GM12878 (cell line): ENCODE measurements around the gene NFASC. TPM values are rescaled to one million over a fixed set of nuclear protein-coding genes. Genes with fewer than 3 reads are reported as not detected.

Experiments used
- ATAC-seq: fragments of 200-7000 bp; cut with Tn5 transposase; 3 replicates; pipeline ENCODE4 v1.9.1; 2020; ENCODE audit warnings: mild to moderate bottlenecking, moderate library complexity
- BruUV-seq: library from RNA; stranded (reverse); fragments of 400-500 nt; replicated peaks from 2 replicates; lab custom pipeline; 2021; lab: Mats Ljungman, UMichigan
- CTCF ChIA-PET: fragments of 300-600 bp; sonication (Branson Sonifier 250); formaldehyde crosslinking; extraction: SDS; loops from one replicate; lab custom pipeline; 2021; ENCODE audit warnings: inconsistent platforms; lab: Yijun Ruan, JAX
- POLR2A ChIA-PET: fragments of 350-600 bp; formaldehyde crosslinking; extraction: SDS; loops from one replicate; lab custom pipeline; 2021; ENCODE audit warnings: inconsistent platforms; lab: Charles Lee
- RAD21 ChIA-PET: fragments of 300-600 bp; sonication (Branson Sonifier 250); formaldehyde crosslinking; loops from one replicate; lab custom pipeline; 2023; ENCODE audit warnings: antibody characterized with exemption; ENCODE audit not compliant: unreplicated experiment; lab: Charles Lee
- SMC1A ChIA-PET: fragments of 300-600 bp; sonication (Branson Sonifier 250); formaldehyde crosslinking; loops from one replicate; lab custom pipeline; 2023; ENCODE audit not compliant: unreplicated experiment, uncharacterized antibody; lab: Charles Lee
- DNase-seq: peaks from one replicate; pipeline ENCODE4 v3.0.0-alpha.2; 2011; ENCODE audit warnings: low read depth, low spot score
- FAIRE-seq: peaks from 3 replicates; lab custom pipeline; 2011; peaks lifted over from hg19 to GRCh38; lab: Jason Lieb, UNC
- H2AFZ ChIP-seq: 2 replicates; pipeline ENCODE4 v1.6.0; 2011; ENCODE audit warnings: low read depth, low read length, control low read depth; ENCODE audit not compliant: control insufficient read depth
- H3K27ac ChIP-seq: 2 replicates; pipeline ENCODE4 v1.5.1; 2011; ENCODE audit warnings: control low read depth; ENCODE audit not compliant: control insufficient read depth, insufficient read depth
- H3K27me3 ChIP-seq, 2 experiments: replicated peaks in 1 of 2; 2 replicates each; pipeline versions ENCODE4 v1.6.0 to v1.6.1; 2011; ENCODE audit warnings: low read length in 1 of 2; ENCODE audit not compliant: control insufficient read depth in 2 of 2, insufficient read depth in 2 of 2
- H3K36me3 ChIP-seq, 2 experiments: 2 replicates each; pipeline ENCODE4 v1.5.1; 2011; ENCODE audit warnings: low read length in 1 of 2; ENCODE audit not compliant: control insufficient read depth in 2 of 2, insufficient read depth in 2 of 2
- H3K4me1 ChIP-seq: 2 replicates; pipeline ENCODE4 v1.6.1; 2011; ENCODE audit warnings: mild to moderate bottlenecking, low read length, moderate library complexity, mixed read lengths; ENCODE audit not compliant: control insufficient read depth, insufficient read depth
- H3K4me2 ChIP-seq: 2 replicates; pipeline ENCODE4 v1.6.0; 2011; ENCODE audit warnings: control low read depth; ENCODE audit not compliant: control insufficient read depth, insufficient read depth
- H3K4me3 ChIP-seq: fragments of 200-600 bp; sonication (generic); 2 replicates; pipeline ENCODE4 v1.5.1; 2016
- H3K79me2 ChIP-seq: 2 replicates; pipeline ENCODE4 v1.6.0; 2011; ENCODE audit warnings: low read length; ENCODE audit not compliant: control insufficient read depth, insufficient read depth
- H3K9ac ChIP-seq: 2 replicates; pipeline ENCODE4 v1.8.0; 2011; ENCODE audit warnings: low read length, control low read depth, mixed read lengths; ENCODE audit not compliant: control insufficient read depth, insufficient read depth
- H3K9me3 ChIP-seq: replicated peaks from 3 replicates; pipeline ENCODE4 v1.5.1; 2011; ENCODE audit warnings: mild to moderate bottlenecking, low read length; ENCODE audit not compliant: control insufficient read depth, insufficient read depth
- H4K20me1 ChIP-seq: 2 replicates; pipeline ENCODE4 v1.6.0; 2011; ENCODE audit not compliant: control insufficient read depth, insufficient read depth
- BACH1 ChIP-seq: fragments of 450-650 bp; IDR thresholded peaks from 2 replicates; pipeline ENCODE4 v1.6.1; 2017; ENCODE audit warnings: mild to moderate bottlenecking, borderline replicate concordance
- EGR1 ChIP-seq, 2 experiments: IDR thresholded peaks; 1 replicate in 1 of 2; 2 replicates in 1 of 2; pipeline ENCODE4 v1.6.1; 2011 to 2012; ENCODE audit warnings: low read depth in 2 of 2, low read length in 2 of 2, borderline replicate concordance in 1 of 2, mild to moderate bottlenecking in 1 of 2, moderate library complexity in 1 of 2
- ETV6 ChIP-seq, 2 experiments: fragments of 450-650 bp in 1 of 2; IDR thresholded peaks in 1 of 2; conservative IDR thresholded peaks in 1 of 2; 2 replicates each; pipeline ENCODE4 v1.6.1; 2014; ENCODE audit warnings: antibody characterized with exemption in 1 of 2, borderline replicate concordance in 1 of 2, low read depth in 1 of 2, mild to moderate bottlenecking in 1 of 2, moderate library complexity in 1 of 2
- GABPA ChIP-seq: IDR thresholded peaks from 2 replicates; pipeline ENCODE4 v1.6.1; 2014; ENCODE audit warnings: antibody characterized with exemption, low read depth, mild to moderate bottlenecking, inconsistent platforms
- RUNX3 ChIP-seq: IDR thresholded peaks from 2 replicates; pipeline ENCODE4 v1.6.1; 2012; ENCODE audit warnings: low read length, inconsistent platforms
- TCF12 ChIP-seq: IDR thresholded peaks from 2 replicates; pipeline ENCODE4 v1.6.1; 2011; ENCODE audit warnings: low read depth, mild to moderate bottlenecking, low read length
- WGBS: methylation state at CpG from one replicate; pipeline ENCODE4 v1.1.6; 2016; ENCODE audit warnings: low lambda C conversion rate; ENCODE audit not compliant: insufficient replicate concordance, insufficient coverage; ENCODE audit errors: missing lambda C conversion rate; 5-methylcytosine and 5-hydroxymethylcytosine counted together
- in situ Hi-C: fragments of 300-500 bp; cut with MboI; formaldehyde crosslinking; loops from 9 replicates; pipeline ENCODE4 v1.14.3; 2018; ENCODE audit warnings: mixed read lengths
- intact Hi-C: fragments of 100-400 bp; cut with micrococcal nuclease; formaldehyde crosslinking; loops from one replicate; pipeline ENCODE4 v1.14.2; 2022; ENCODE audit not compliant: unreplicated experiment
- polyA plus RNA-seq, 11 experiments: library from polyadenylated mRNA; depleted of rRNA in 4 of 11; unstranded in 6 of 11; stranded (reverse) in 5 of 11; fragments of >200 nt; fragmentation: Nextera tagmentation in 4 of 11; fragmentation: Illumina TruSeq in 1 of 11; extraction: Ambion mirVana in 4 of 11; extraction: Trizol in 1 of 11; gene quantifications; 1 replicate in 1 of 11; 2 replicates in 10 of 11; pipeline versions ENCODE4 v1.2.1 to v1.2.3, GENCODE V29; 2011 to 2016; ENCODE audit warnings: inconsistent platforms in 2 of 11, missing spikeins in 2 of 11, low read depth in 1 of 11
- total RNA-seq, 4 experiments: library from RNA; depleted of rRNA in 3 of 4; stranded (reverse); fragments of >200 nt in 3 of 4; fragmentation: Illumina TruSeq in 1 of 4; extraction: Trizol in 1 of 4; gene quantifications; 2 replicates each; pipeline versions ENCODE4 v1.2.1 to v1.2.3, GENCODE V29; 2013 to 2021
- TF ChIP-seq, protein P1 (sequence below): IDR thresholded peaks from 2 replicates; pipeline ENCODE4 v1.6.1; 2012; ENCODE audit warnings: low read depth, low read length, improper control_type of control experiment

Gene NFASC
- total and polyA plus RNA-seq, 10 of the 15 experiments (the other 5 are each of a cell fraction or from before 2014, with no cell fraction given): 0.04 to 0.31 (median 0.12) TPM; not detected in 4

DNA sequence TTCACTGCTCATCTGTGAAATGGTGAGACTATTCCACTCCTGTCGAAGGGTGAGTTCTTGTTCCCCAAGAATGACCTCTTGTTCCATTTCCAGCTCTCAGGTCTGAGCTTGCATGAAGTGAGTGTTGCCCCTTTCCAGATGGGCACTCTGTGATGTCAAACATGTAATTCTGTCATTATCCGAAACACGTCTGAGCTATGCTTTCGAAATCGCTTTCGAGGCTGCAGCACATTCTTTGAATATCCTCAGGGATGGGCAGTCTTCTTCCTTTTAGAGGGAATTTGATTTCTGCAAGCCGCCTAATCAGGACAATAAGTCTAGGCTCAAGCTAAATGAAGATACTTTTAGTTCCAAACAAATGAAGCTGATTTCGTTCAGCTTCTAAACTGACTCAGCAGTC lies 15.1 kb downstream of the NFASC start:
- WGBS: 53% methylated on average over 8 of the region's 8 CpGs
- BruUV-seq: no TSS peak
- H4K20me1 ChIP-seq: no peaks in the 10 kb centered on the region
- no peak for FAIRE-seq
- no peak for DNase-seq
- ChIA-PET CTCF (interaction anchor here (1.1 to 1.5 kb wide), 2 partner anchors 56 to 277 kb away, joined by 3 to 7 read pairs; no protein-coding TSS in a partner anchor), RAD21 (no interaction called here), SMC1A (no interaction called here), POLR2A (interaction anchor here (0.5 kb wide), 1 partner anchor 25 kb away, joined by 7 read pairs; no protein-coding TSS in a partner anchor)
- H3K27me3 ChIP-seq: peaks cover 6 to 10% of the 10 kb centered on the region in 2 experiments
- no peak overlapping the region for H3K27ac ChIP-seq
- H3K4me3 ChIP-seq: no peak overlapping the region
- TF ChIP-seq BACH1: no peak
- TF ChIP-seq TCF12: no peak
- TF ChIP-seq GABPA: no peak
- TF ChIP-seq RUNX3: no peak
- TF ChIP-seq EGR1 (IDR thresholded peaks at IDR 0.05; ENCODE audit: borderline replicate concordance in 1 of 2, low read depth in 2 of 2, low read length in 2 of 2): no peak
- TF ChIP-seq ETV6 (conservative IDR thresholded peaks at IDR 0.05 in 1 of 2, IDR thresholded peaks at IDR 0.05 in 1 of 2; ENCODE audit: borderline replicate concordance in 1 of 2, low read depth in 1 of 2): no peak
- TF ChIP-seq, protein P1, sequence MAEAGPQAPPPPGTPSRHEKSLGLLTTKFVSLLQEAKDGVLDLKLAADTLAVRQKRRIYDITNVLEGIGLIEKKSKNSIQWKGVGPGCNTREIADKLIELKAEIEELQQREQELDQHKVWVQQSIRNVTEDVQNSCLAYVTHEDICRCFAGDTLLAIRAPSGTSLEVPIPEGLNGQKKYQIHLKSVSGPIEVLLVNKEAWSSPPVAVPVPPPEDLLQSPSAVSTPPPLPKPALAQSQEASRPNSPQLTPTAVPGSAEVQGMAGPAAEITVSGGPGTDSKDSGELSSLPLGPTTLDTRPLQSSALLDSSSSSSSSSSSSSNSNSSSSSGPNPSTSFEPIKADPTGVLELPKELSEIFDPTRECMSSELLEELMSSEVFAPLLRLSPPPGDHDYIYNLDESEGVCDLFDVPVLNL: no peak
- no peak overlapping the region for H3K9ac ChIP-seq
- no peaks in the 10 kb centered on the region for H3K79me2 ChIP-seq
- H3K4me2 ChIP-seq: no peak overlapping the region
- no peaks in the 10 kb centered on the region for H3K4me1 ChIP-seq
- intact Hi-C loops (no loop called here), in situ Hi-C loops (no loop called here)
- no peaks in the 10 kb centered on the region for H3K36me3 ChIP-seq
- H2AFZ ChIP-seq: no peak overlapping the region
- no peaks in the 10 kb centered on the region for H3K9me3 ChIP-seq
- no peak for ATAC-seq
